Suprapubic skin (tissue), 4 donors: ENCODE data around the gene FAM32A. TPM values are rescaled to one million over a fixed set of nuclear protein-coding genes. Genes with fewer than 3 reads are reported as not detected.

ENCODE experiments used
- DNase-seq, 2 donors: peaks; one replicate each; pipeline ENCODE4 v3.0.0-alpha.2; 2019; ENCODE audit warnings: low spot score in 2 of 2
- H3K27ac ChIP-seq: fragments of 200-600 bp; sonication (generic); one replicate; pipeline ENCODE4 v1.5.1; 2019
- H3K27me3 ChIP-seq: fragments of 200-600 bp; sonication (generic); one replicate; pipeline ENCODE4 v1.5.1; 2019
- H3K36me3 ChIP-seq: fragments of 200-600 bp; sonication (generic); one replicate; pipeline ENCODE4 v1.5.1; 2019
- H3K4me1 ChIP-seq: fragments of 200-600 bp; sonication (generic); one replicate; pipeline ENCODE4 v1.5.1; 2019
- H3K4me3 ChIP-seq: fragments of 200-600 bp; sonication (generic); one replicate; pipeline ENCODE4 v1.5.1; 2019; ENCODE audit warnings: mild to moderate bottlenecking
- H3K9me3 ChIP-seq: fragments of 200-600 bp; sonication (generic); one replicate; pipeline ENCODE4 v1.5.1; 2019
- CTCF ChIP-seq, 2 donors: fragments of 200-600 bp in 1 of 2; fragments of 450-650 bp in 1 of 2; sonication (generic) in 1 of 2; IDR thresholded peaks; one replicate each; pipeline ENCODE4 v1.5.1; 2016 to 2019; ENCODE audit warnings: antibody characterized with exemption in 2 of 2, mild to moderate bottlenecking in 1 of 2, moderate library complexity in 1 of 2
- EP300 ChIP-seq: sonication (generic); formaldehyde crosslinking; IDR thresholded peaks from one replicate; pipeline ENCODE4 v1.6.1; 2017; ENCODE audit warnings: antibody characterized with exemption
- POLR2A ChIP-seq, 2 donors: fragments of 450-650 bp; IDR thresholded peaks; one replicate each; pipeline ENCODE4 v1.6.1; 2017; ENCODE audit warnings: antibody characterized with exemption in 2 of 2, mild to moderate bottlenecking in 2 of 2, moderate library complexity in 2 of 2
- POLR2AphosphoS5 ChIP-seq, 3 donors: sonication (generic); formaldehyde crosslinking; IDR thresholded peaks; one replicate each; pipeline ENCODE4 v1.6.1; 2017; ENCODE audit warnings: antibody characterized with exemption in 3 of 3
- WGBS: methylation state at CpG from one replicate; pipeline ENCODE4 v1.1.5; 2018; 5-methylcytosine and 5-hydroxymethylcytosine counted together
- total RNA-seq, 4 donors: library from RNA; depleted of rRNA; stranded (reverse); fragments of >200 nt; gene quantifications; one replicate each; pipeline ENCODE4 v1.1.0, GENCODE V29; 2016

FAM32A gene
- total RNA-seq, 4 donors from 2014 or later = 64.2 to 102 (median 81.2) TPM

GRCh38 chr19:16232127-16232526 lies 46.9 kb downstream of the FAM32A start:
- Histone ChIP-seq H3K36me3 (peaks cover 87% of the 10 kb centered on the region), H3K27ac (no peak overlapping the region), H3K4me3 (no peak overlapping the region), H3K9me3 (no peaks in the 10 kb centered on the region), H3K27me3 (no peaks in the 10 kb centered on the region), H3K4me1 (no peaks in the 10 kb centered on the region)
- 95% methylated on average over 16 of the region's 16 CpGs for WGBS
- TF ChIP-seq EP300 (no peak), CTCF (IDR thresholded peaks at IDR 0.05) (no peak), POLR2AphosphoS5 (IDR thresholded peaks at IDR 0.05) (no peak), POLR2A (IDR thresholded peaks at IDR 0.05) (no peak)
- no peak for DNase-seq

- Histone ChIP-seq H3K9me3 (no peaks in the 10 kb centered on the region), H3K4me1 (no peaks in the 10 kb centered on the region), H3K27ac (no peak overlapping the region), H3K27me3 (no peaks in the 10 kb centered on the region), H3K36me3 (peaks cover 83% of the 10 kb centered on the region), H3K4me3 (no peak overlapping the region)
- 90% methylated on average over 11 of the region's 13 CpGs for WGBS
- TF ChIP-seq EP300 (no peak), POLR2A (IDR thresholded peaks at IDR 0.05) (no peak), POLR2AphosphoS5 (IDR thresholded peaks at IDR 0.05) (no peak), CTCF (IDR thresholded peaks at IDR 0.05) (no peak)
- DNase-seq = no peak
Observed at GRCh38 chr19:16232568-16232967, 47.4 kb downstream of the FAM32A start.

GRCh38 chr19:16233081-16233776 lies 48.0 kb downstream of the FAM32A start:
- WGBS = 86% methylated on average over 9 of the region's 19 CpGs
- Histone ChIP-seq H3K36me3 (peaks cover 76% of the 10 kb centered on the region), H3K4me1 (no peaks in the 10 kb centered on the region), H3K27ac (no peak overlapping the region), H3K9me3 (no peaks in the 10 kb centered on the region), H3K4me3 (no peak overlapping the region), H3K27me3 (no peaks in the 10 kb centered on the region)
- no peak for DNase-seq
- no peak for TF ChIP-seq EP300
- no peak for TF ChIP-seq CTCF (IDR thresholded peaks at IDR 0.05)
- no peak for TF ChIP-seq POLR2AphosphoS5 (IDR thresholded peaks at IDR 0.05)
- TF ChIP-seq POLR2A (IDR thresholded peaks at IDR 0.05) = no peak

GRCh38 chr19:16233836-16234551 lies 48.8 kb downstream of the FAM32A start:
- no peaks in the 10 kb centered on the region for H3K4me1 ChIP-seq
- no peaks in the 10 kb centered on the region for H3K9me3 ChIP-seq
- H3K27ac ChIP-seq = no peak overlapping the region
- no peak for TF ChIP-seq POLR2A (IDR thresholded peaks at IDR 0.05)
- H3K36me3 ChIP-seq = peaks cover 68% of the 10 kb centered on the region
- no peak overlapping the region for H3K4me3 ChIP-seq
- H3K27me3 ChIP-seq = no peaks in the 10 kb centered on the region
- DNase-seq = no peak
- 90% methylated on average over 11 of the region's 19 CpGs for WGBS

- WGBS = 94% methylated on average over 41 of the region's 41 CpGs
- DNase-seq = no peak
- TF ChIP-seq POLR2AphosphoS5 (IDR thresholded peaks at IDR 0.05) (no peak), CTCF (IDR thresholded peaks at IDR 0.05) (no peak), POLR2A (IDR thresholded peaks at IDR 0.05) (no peak), EP300 (no peak)
- Histone ChIP-seq H3K27me3 (no peaks in the 10 kb centered on the region), H3K4me1 (no peaks in the 10 kb centered on the region), H3K27ac (no peak overlapping the region), H3K4me3 (no peak overlapping the region), H3K36me3 (peaks cover 60% of the 10 kb centered on the region), H3K9me3 (no peaks in the 10 kb centered on the region)
Observed at GRCh38 chr19:16234552-16235445, 49.6 kb downstream of the FAM32A start.
